OCI-LY3 (cell line): ENCODE results near the gene ZMYND10.

Experiments used
- H2AFZ ChIP-seq: fragments of 200-600, 300-600 bp; shearing (Covaris generic); 2 replicates; pipeline ENCODE4 v1.6.0; 2014; ENCODE audit warnings: antibody characterized with exemption, low read depth, low read length
- H3K27ac ChIP-seq: fragments of 200-600, 300-600 bp; sonication (generic); 2 replicates; pipeline ENCODE4 v1.5.1; 2014; ENCODE audit warnings: mild to moderate bottlenecking, low read length, moderate library complexity, mixed read lengths
- H3K27me3 ChIP-seq: fragments of 200-600, 300-600 bp; sonication (generic); 2 replicates; pipeline ENCODE4 v1.6.1; 2014; ENCODE audit warnings: low read depth, low read length, mixed read lengths
- H3K36me3 ChIP-seq: fragments of 200-600, 300-600 bp; sonication (generic); replicated peaks from 2 replicates; pipeline ENCODE3; 2014; ENCODE audit warnings: low read depth, low read length, mixed read lengths
- H3K4me1 ChIP-seq: fragments of 300-600, 200-600 bp; sonication (generic); 2 replicates; pipeline ENCODE4 v1.6.1; 2014; ENCODE audit warnings: low read length, mixed read lengths
- H3K4me2 ChIP-seq: fragments of 200-600, 300-600 bp; sonication (generic); 2 replicates; pipeline ENCODE4 v1.6.1; 2014; ENCODE audit warnings: low read length, mixed read lengths
- H3K4me3 ChIP-seq: fragments of 300-600, 200-600 bp; sonication (generic); 2 replicates; pipeline ENCODE4 v1.5.1; 2014; ENCODE audit warnings: antibody characterized with exemption, mild to moderate bottlenecking, low read length, moderate library complexity
- H3K79me2 ChIP-seq: fragments of 300-600, 200-600 bp; shearing (Covaris generic); 2 replicates; pipeline ENCODE4 v1.6.1; 2014; ENCODE audit warnings: mild to moderate bottlenecking, low read length, mixed read lengths
- H3K9ac ChIP-seq: fragments of 300-600, 200-600 bp; shearing (Covaris generic); 2 replicates; pipeline ENCODE4 v1.6.0; 2014; ENCODE audit warnings: mild to moderate bottlenecking, low read length, moderate library complexity
- H3K9me3 ChIP-seq: fragments of 200-600, 300-600 bp; shearing (Covaris generic); 2 replicates; pipeline ENCODE4 v1.6.1; 2014; ENCODE audit warnings: low read length, mixed read lengths; ENCODE audit not compliant: insufficient read depth
- H4K20me1 ChIP-seq: fragments of 200-600, 300-600 bp; sonication (generic); 2 replicates; pipeline ENCODE4 v1.6.1; 2016; ENCODE audit warnings: low read length, mixed read lengths; ENCODE audit not compliant: insufficient read depth
- EZH2phosphoT487 ChIP-seq: fragments of 200-600 bp; shearing (Covaris generic); IDR thresholded peaks from 2 replicates; pipeline ENCODE4 v1.6.1; 2018; ENCODE audit warnings: antibody characterized with exemption, mixed run types, low read depth
- TF ChIP-seq, protein P1 (sequence below): fragments of 200-600, 300-600 bp; sonication (generic); IDR thresholded peaks from 2 replicates; pipeline ENCODE4 v1.5.1; 2014; ENCODE audit warnings: antibody characterized with exemption, low read length, low read depth

Gene ZMYND10

GRCh38 chr3:50304601-50305000, 40.9 kb downstream of the ZMYND10 start:
- Histone ChIP-seq H3K9ac (no peak overlapping the region), H3K27me3 (no peaks in the 10 kb centered on the region), H3K27ac (no peak overlapping the region), H3K4me2 (no peak overlapping the region), H2AFZ (no peak overlapping the region), H3K36me3 (peaks cover 3% of the 10 kb centered on the region), H3K4me1 (peaks cover 8% of the 10 kb centered on the region; the same call in 1 of the 2 replicates), H3K79me2 (no peaks in the 10 kb centered on the region), H4K20me1 (no peaks in the 10 kb centered on the region), H3K9me3 (peaks cover 7% of the 10 kb centered on the region), H3K4me3 (no peak overlapping the region)
- TF ChIP-seq, protein P1, sequence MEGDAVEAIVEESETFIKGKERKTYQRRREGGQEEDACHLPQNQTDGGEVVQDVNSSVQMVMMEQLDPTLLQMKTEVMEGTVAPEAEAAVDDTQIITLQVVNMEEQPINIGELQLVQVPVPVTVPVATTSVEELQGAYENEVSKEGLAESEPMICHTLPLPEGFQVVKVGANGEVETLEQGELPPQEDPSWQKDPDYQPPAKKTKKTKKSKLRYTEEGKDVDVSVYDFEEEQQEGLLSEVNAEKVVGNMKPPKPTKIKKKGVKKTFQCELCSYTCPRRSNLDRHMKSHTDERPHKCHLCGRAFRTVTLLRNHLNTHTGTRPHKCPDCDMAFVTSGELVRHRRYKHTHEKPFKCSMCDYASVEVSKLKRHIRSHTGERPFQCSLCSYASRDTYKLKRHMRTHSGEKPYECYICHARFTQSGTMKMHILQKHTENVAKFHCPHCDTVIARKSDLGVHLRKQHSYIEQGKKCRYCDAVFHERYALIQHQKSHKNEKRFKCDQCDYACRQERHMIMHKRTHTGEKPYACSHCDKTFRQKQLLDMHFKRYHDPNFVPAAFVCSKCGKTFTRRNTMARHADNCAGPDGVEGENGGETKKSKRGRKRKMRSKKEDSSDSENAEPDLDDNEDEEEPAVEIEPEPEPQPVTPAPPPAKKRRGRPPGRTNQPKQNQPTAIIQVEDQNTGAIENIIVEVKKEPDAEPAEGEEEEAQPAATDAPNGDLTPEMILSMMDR = no peak
- TF ChIP-seq EZH2phosphoT487 = no peak

- Histone ChIP-seq H2AFZ (no peak within 1 kb of the TSS), H3K4me2 (no peak within 1 kb of the TSS), H3K4me1 (peaks cover 12% of the 10 kb centered on the region), H3K36me3 (no peaks in the 10 kb centered on the region), H4K20me1 (no peaks in the 10 kb centered on the region), H3K27ac (no peak within 1 kb of the TSS), H3K79me2 (0 out of 2 replicates have a peak, but pooled peaks cover 3% of the 10 kb centered on the region), H3K9me3 (peaks cover 3% of the 10 kb centered on the region; the same call in 1 of the 2 replicates), H3K9ac (no peak within 1 kb of the TSS), H3K27me3 (no peaks in the 10 kb centered on the region), H3K4me3 (no peak within 1 kb of the TSS)
- TF ChIP-seq EZH2phosphoT487 = no peak
These were observed 42.3 kb downstream of the ZMYND10 start, which contains the start of gene HYAL1 for GRCh38 chr3:50303013-50303815. TSS of gene HYAL1 (minus strand) at chr3:50303574. CDS start at chr3:50302956, 618 bp downstream.

- Histone ChIP-seq H3K9me3 (0 out of 2 replicates have a peak, but pooled peaks cover 3% of the 10 kb centered on the region), H3K27me3 (no peaks in the 10 kb centered on the region), H3K79me2 (0 out of 2 replicates have a peak, but pooled peaks cover 7% of the 10 kb centered on the region), H3K27ac (no peak overlapping the region), H2AFZ (no peak overlapping the region), H3K4me3 (no peak overlapping the region), H3K4me1 (peaks cover 16% of the 10 kb centered on the region), H3K9ac (no peak overlapping the region), H3K36me3 (no peaks in the 10 kb centered on the region), H3K4me2 (no peak overlapping the region), H4K20me1 (no peaks in the 10 kb centered on the region)
- no peak for TF ChIP-seq EZH2phosphoT487
- TF ChIP-seq, protein P1 = no peak
These were observed 43.2 kb downstream of the ZMYND10 start for GRCh38 chr3:50302095-50303012.

DNA sequence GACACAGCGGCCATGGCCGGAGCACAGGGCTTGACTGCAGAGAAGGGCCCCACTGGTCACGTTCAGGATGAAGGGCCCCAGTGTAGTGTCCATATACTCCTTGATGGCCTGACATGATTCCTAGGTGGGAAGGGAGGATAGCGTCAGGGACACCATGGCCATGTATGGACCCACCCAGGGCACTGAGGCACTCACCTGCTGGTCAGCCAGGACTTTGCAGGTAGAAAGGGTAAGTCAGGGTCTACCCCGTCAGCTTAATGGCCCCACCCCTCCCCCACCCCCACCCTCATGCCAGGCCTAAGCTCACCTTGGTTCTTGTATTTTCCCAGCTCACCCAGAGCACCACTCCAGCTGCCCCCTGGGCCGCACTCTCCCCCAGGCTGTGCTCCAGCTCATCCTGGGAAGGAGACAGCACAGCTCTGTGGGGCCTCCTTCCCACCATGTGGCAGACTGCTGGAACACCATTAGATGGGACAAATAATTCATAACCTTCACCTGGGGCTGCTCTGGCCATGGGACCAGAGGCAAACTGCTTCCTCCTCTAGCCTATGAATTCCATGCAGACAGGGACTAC, 44.8 kb downstream of the ZMYND10 start:
- Histone ChIP-seq H3K27me3 (no peaks in the 10 kb centered on the region), H3K4me1 (peaks cover 16% of the 10 kb centered on the region), H3K4me2 (peak overlapping the region; percentile 83), H3K79me2 (0 out of 2 replicates have a peak, but pooled peaks cover 7% of the 10 kb centered on the region), H3K36me3 (no peaks in the 10 kb centered on the region), H3K9me3 (no peaks in the 10 kb centered on the region), H3K9ac (no peak overlapping the region), H2AFZ (no peak overlapping the region), H4K20me1 (no peaks in the 10 kb centered on the region), H3K4me3 (peak overlapping the region; percentile 78; the same call in 1 of the 2 replicates), H3K27ac (no peak overlapping the region)
- TF ChIP-seq EZH2phosphoT487 = no peak
